ENCODE results near the gene SLC12A2.

DNA sequence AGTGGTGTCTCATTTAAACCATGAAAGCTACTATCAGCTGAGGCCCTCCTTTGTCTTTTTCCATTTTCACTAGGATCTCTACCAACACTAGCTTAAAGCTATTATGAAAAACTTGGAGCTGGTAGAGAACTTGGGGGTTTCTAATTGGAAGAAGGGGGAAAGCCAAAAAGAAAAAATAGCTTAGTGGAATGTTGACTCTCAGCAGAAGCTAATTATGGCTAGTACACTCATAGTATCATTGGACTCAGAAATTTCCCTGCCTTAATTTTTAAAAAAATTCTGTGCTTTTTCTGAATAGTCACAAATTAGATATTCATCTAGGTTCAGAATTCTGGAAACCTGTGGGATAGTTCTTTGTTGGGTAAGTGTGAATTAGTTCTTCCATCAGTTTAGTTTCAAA, 8.0 kb downstream of the SLC12A2 start:
- no peak for TF ChIP-seq POLR2AphosphoS5 (IDR thresholded peaks at IDR 0.05)
- TF ChIP-seq, protein P1, sequence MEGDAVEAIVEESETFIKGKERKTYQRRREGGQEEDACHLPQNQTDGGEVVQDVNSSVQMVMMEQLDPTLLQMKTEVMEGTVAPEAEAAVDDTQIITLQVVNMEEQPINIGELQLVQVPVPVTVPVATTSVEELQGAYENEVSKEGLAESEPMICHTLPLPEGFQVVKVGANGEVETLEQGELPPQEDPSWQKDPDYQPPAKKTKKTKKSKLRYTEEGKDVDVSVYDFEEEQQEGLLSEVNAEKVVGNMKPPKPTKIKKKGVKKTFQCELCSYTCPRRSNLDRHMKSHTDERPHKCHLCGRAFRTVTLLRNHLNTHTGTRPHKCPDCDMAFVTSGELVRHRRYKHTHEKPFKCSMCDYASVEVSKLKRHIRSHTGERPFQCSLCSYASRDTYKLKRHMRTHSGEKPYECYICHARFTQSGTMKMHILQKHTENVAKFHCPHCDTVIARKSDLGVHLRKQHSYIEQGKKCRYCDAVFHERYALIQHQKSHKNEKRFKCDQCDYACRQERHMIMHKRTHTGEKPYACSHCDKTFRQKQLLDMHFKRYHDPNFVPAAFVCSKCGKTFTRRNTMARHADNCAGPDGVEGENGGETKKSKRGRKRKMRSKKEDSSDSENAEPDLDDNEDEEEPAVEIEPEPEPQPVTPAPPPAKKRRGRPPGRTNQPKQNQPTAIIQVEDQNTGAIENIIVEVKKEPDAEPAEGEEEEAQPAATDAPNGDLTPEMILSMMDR (IDR thresholded peaks at IDR 0.05) = no peak
- TF ChIP-seq POLR2A (IDR thresholded peaks at IDR 0.05) = no peak
